Uterus (tissue), 2 donors: ENCODE data around the gene CYP27C1.

Experiments
- CTCF ChIP-seq, 4 experiments: fragments of 200-600 bp in 2 of 4; fragments of 450-650 bp in 2 of 4; sonication (generic) in 2 of 4; IDR thresholded peaks; one replicate each; pipeline ENCODE4 v1.5.1; 2016 to 2019; ENCODE audit warnings: antibody characterized with exemption in 4 of 4, mild to moderate bottlenecking in 2 of 4, moderate library complexity in 1 of 4
- POLR2A ChIP-seq, 2 donors: fragments of 450-650 bp; IDR thresholded peaks; one replicate each; pipeline ENCODE4 v1.6.1; 2016; ENCODE audit warnings: antibody characterized with exemption in 2 of 2, mild to moderate bottlenecking in 1 of 2, moderate library complexity in 1 of 2

GRCh38 chr2:127199223-127199622, 20.9 kb downstream of the CYP27C1 start:
- TF ChIP-seq CTCF (IDR thresholded peaks at IDR 0.05): no peak
- TF ChIP-seq POLR2A (IDR thresholded peaks at IDR 0.05): no peak
